ENCODE measurements around the gene CCND2.

Gene CCND2

GRCh38 chr12:4256043-4256826 is 17.3 kb upstream of the CCND2 start:
- no peak for DNase-seq (ENCODE audit: low read depth)

GRCh38 chr12:4257442-4257841 is 16.1 kb upstream of the CCND2 start:
- no peak for DNase-seq (ENCODE audit: low read depth)

- no peak for DNase-seq (ENCODE audit: low read depth)
Measured at GRCh38 chr12:4259099-4259498, 14.5 kb upstream of the CCND2 start.

- DNase-seq (ENCODE audit: low read depth): no peak
Measured at GRCh38 chr12:4261655-4262054, 11.9 kb upstream of the CCND2 start.

- peak; percentile 51 for DNase-seq (ENCODE audit: low read depth)
Measured at GRCh38 chr12:4265280-4265679, 8.3 kb upstream of the CCND2 start.

GRCh38 chr12:4266990-4267389 is 6.6 kb upstream of the CCND2 start:
- DNase-seq (ENCODE audit: low read depth): no peak

- DNase-seq (ENCODE audit: low read depth): no peak
Measured at GRCh38 chr12:4267704-4268328, 5.7 kb upstream of the CCND2 start.

GRCh38 chr12:4268329-4269181 is 5.0 kb upstream of the CCND2 start:
- no peak for DNase-seq (ENCODE audit: low read depth)

- DNase-seq (ENCODE audit: low read depth): peak; percentile 49
Measured at GRCh38 chr12:4269279-4269991, 4.1 kb upstream of the CCND2 start.

GRCh38 chr12:4270016-4270830 is 3.3 kb upstream of the CCND2 start:
- DNase-seq (ENCODE audit: low read depth): no peak

- DNase-seq (ENCODE audit: low read depth): peak; percentile 17
Measured at GRCh38 chr12:4270831-4271716, 2.5 kb upstream of the CCND2 start.

GRCh38 chr12:4271717-4272423 is 1.7 kb upstream of the CCND2 start:
- DNase-seq (ENCODE audit: low read depth): peak; percentile 56

- DNase-seq (ENCODE audit: low read depth): peak; percentile 33
Measured at GRCh38 chr12:4272424-4273272, 914 bp upstream of the CCND2 start.

GRCh38 chr12:4273273-4273651 is 300 bp upstream of the CCND2 start:
- no peak for DNase-seq (ENCODE audit: low read depth)

GRCh38 chr12:4274396-4275015 is 944 bp downstream of the CCND2 start:
- peak; percentile 15 for DNase-seq (ENCODE audit: low read depth)

- peak; percentile 30 for DNase-seq (ENCODE audit: low read depth)
Measured at GRCh38 chr12:4275016-4275869, 1.7 kb downstream of the CCND2 start.

GRCh38 chr12:4275870-4276301 is 2.3 kb downstream of the CCND2 start:
- DNase-seq (ENCODE audit: low read depth): no peak

Data from iris pigment epithelial cell (primary cell).